ENCODE measurements around the gene HK3. TPM values are rescaled to one million over a fixed set of nuclear protein-coding genes. Genes with fewer than 3 reads are reported as not detected.

Gene HK3
- total RNA-seq, 3 donors from 2014 or later: 2.5 to 5.0 (median 4.3) TPM

- Histone ChIP-seq H3K27me3 (peaks cover 0 to 36% of the 10 kb centered on the region in 2 donors), H3K4me3 (no peak overlapping the region), H3K36me3 (no peaks in the 10 kb centered on the region), H3K4me1 (no peaks in the 10 kb centered on the region), H3K27ac (no peak overlapping the region), H3K9me3 (peaks cover 0 to 7% of the 10 kb centered on the region in 2 donors)
- DNase-seq (ENCODE audit: low spot score in 2 of 2): no peak
- intact Hi-C loops (cut with DNase I; ENCODE audit: low total_unique reads): no loop called here
- TF ChIP-seq POLR2A (IDR thresholded peaks at IDR 0.05) (no peak), CTCF (IDR thresholded peaks at IDR 0.05) (no peak), POLR2AphosphoS5 (IDR thresholded peaks at IDR 0.05) (no peak)
Observed at GRCh38 chr5:176831425-176831824, 67.7 kb downstream of the HK3 start.

- no peaks in the 10 kb centered on the region for H3K36me3 ChIP-seq
- peaks cover 0 to 36% of the 10 kb centered on the region in 2 donors for H3K27me3 ChIP-seq
- no peak for DNase-seq (ENCODE audit: low spot score in 2 of 2)
- H3K4me3 ChIP-seq: no peak overlapping the region
- H3K27ac ChIP-seq: no peak overlapping the region
- intact Hi-C loops (cut with DNase I; ENCODE audit: low total_unique reads): no loop called here
- TF ChIP-seq POLR2AphosphoS5 (IDR thresholded peaks at IDR 0.05) (no peak), POLR2A (IDR thresholded peaks at IDR 0.05) (no peak), CTCF (IDR thresholded peaks at IDR 0.05) (no peak)
- peaks cover 0 to 7% of the 10 kb centered on the region in 2 donors for H3K9me3 ChIP-seq
- no peaks in the 10 kb centered on the region for H3K4me1 ChIP-seq
Observed at GRCh38 chr5:176830995-176831423, 68.1 kb downstream of the HK3 start.

Other genes with a start within 250 kb of the HK3 start
- 1 to 10 TPM in 1 of 3 donors, under 1 TPM in 1, not detected in 1; 0.15 to 2.9 TPM for gene UNC5A, start 88.8 kb downstream of the HK3 start, total RNA-seq
- 10 to 100 TPM; 27.8 to 61.3 (median 53.1) TPM for gene UIMC1, start 107.4 kb upstream of the HK3 start, total RNA-seq
- 10 to 100 TPM; 13.6 to 28.2 (median 19.2) TPM for gene ZNF346, start 123.3 kb upstream of the HK3 start, total RNA-seq
- gene FGFR4, start 187.6 kb upstream of the HK3 start, total RNA-seq: 1 to 10 TPM in 2 of 3 donors, under 1 TPM in 1; 0.48 to 4.5 (median 2.0) TPM
- 10 to 100 TPM; 37.7 to 52.2 (median 38.6) TPM for gene NSD1, start 234.4 kb upstream of the HK3 start, total RNA-seq